AG08396 (cell line): Measurements from ENCODE around the gene CAPZA2.
"Not testable (repeated sequence)": the region's sequence is repeated elsewhere in the genome, so short reads cannot be mapped to it uniquely, and the experiment has no call there.

Experiments
- DNase-seq: peaks from one replicate; pipeline ENCODE4 v3.0.0; 2012; ENCODE audit warnings: low spot score, mixed read lengths

Gene CAPZA2

GRCh38 chr7:116862234-116862950 lies at the start of gene CAPZA2:
Gene CAPZA2, plus strand, starts transcription at chr7:116862587. Its CDS starts 25 bp downstream, at chr7:116862612.
- DNase-seq, result peak; percentile 100

DNA sequence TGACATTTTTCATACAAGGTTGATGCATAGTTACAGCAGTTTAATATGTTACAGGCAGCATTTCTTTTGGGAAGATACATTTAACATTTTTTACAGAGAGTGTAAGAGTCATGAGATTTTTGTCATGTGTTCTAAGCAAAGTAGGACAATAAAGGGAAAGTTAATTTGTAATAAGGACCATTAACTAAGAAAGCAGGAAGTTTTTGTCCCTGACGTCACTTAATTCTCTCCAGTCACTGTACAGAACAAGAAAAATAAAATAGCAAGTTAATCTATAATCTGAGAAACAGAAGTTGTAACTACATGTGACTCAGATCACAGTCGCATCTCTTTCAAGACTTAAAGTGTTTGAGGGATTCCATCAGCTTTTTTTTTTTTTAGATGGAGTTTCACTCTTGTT lies 49.5 kb upstream of the CAPZA2 start:
- no peak for DNase-seq

- DNase-seq, result not testable (repeated sequence)
These were observed 49.0 kb upstream of the CAPZA2 start for GRCh38 chr7:116813371-116813770.

DNA sequence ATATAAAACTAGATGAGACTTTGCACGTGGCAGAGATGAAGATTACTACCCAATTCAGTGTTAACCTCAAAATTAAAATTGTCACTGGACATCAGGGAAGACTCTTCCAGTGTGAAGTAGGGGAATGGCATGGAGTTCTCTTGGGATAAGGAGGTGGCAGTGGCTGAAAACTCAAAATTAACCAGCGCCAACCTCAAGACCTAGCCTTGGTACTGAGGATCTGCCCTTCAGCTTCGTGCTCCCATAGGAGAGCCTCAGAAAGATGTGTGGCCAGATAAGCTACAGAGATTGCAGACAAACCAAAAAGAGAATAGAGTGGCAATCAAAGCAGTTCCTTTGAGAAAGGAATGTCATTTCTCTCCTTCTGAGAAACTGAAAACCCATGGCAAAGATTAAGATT lies 47.3 kb upstream of the CAPZA2 start:
- no peak for DNase-seq

GRCh38 chr7:116820149-116820548 lies 42.2 kb upstream of the CAPZA2 start:
- DNase-seq, result no peak

DNA sequence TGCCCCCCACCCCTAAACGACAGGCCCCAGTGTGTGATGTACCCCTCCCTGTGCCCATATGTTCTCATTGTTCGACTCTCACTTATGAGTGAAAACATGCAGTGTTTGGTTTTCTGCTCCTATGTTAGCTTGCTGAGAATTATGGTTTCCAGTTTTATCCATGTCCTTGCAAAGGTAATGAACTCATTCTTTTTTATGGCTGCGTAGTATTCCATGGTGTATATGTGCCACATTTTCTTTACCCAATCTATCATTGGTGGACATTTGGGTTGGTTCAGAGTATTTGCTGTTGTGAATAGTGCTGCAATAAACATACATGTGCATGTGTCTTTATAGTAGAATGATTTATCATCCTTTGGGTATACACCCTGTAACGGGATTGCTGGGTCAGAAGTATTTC lies 40.7 kb upstream of the CAPZA2 start:
- not testable (repeated sequence) for DNase-seq

GRCh38 chr7:116824449-116824848 lies 37.9 kb upstream of the CAPZA2 start:
- DNase-seq, result no peak

DNA sequence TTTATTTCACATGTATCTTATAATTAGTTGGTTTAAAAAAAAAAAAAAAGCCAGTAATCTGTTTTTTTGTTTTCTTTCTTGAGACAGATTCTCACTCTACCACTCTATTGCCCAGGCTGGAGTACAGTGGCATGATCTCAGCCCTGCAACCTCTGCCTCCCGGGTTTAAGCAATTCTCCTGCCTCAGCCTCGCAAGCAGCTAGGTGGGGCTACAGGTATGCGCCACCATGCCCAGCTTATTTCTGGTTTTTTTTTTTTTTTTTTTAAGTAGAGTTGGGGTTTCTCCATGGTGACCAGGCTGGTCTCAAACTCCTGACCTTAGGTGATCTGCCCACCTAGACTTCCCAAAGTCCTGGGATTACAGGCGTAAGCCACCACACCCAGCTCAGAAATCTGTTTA lies 34.1 kb upstream of the CAPZA2 start:
- no peak for DNase-seq

- no peak for DNase-seq
These were observed 33.3 kb upstream of the CAPZA2 start for GRCh38 chr7:116829041-116829440.

GRCh38 chr7:116829493-116829892 lies 32.9 kb upstream of the CAPZA2 start:
- DNase-seq, result no peak

DNA sequence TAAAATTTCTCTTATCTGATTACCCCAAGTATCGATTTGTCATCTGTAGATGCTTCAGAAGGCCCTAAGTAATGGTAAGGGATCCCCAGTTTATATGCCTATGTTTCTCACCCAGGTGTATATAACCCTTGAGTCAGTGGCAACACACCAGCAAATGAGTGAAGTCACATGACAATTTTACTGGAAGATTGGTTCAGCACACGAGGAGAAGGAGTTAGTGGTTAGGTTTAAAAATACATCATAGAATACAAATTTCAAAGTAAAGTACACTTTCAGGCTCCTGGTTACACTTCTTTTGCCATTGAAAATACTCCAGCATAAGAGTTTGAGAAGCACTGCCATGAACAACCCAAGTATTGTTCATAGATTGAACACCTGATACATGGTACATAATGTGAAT lies 29.7 kb upstream of the CAPZA2 start:
- no peak for DNase-seq

DNA sequence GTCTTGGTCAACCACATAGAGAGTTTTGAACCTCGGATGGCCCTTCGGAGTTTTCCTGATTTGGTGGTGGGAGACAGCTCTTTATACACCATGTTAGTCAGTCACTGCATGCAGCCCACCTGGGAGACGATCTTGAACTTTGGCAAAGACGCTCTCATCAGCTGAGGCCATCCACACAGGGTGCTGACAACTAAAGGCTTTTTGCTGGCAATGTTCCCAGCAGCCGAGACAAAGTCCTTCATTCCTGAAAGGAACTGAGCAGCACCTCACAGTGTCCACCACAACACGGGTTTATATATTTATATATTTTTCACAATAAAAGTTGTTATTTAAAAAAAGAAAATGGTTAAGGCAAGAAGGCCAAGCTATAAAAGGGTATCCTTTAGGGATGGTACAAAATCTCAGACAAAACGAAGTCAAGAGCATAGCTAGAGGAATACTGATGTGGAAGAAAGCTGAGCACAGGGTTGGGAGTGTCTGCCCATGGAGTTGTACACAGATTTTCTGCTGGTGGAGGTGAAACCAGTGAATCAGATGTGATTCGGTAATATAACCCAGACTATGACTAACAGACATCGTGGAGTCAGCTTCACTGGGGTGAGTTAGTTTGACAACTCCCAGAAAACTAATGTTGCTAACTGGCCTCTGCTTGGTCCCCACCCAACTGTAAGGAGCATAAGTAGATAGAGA lies 27.4 kb upstream of the CAPZA2 start:
- DNase-seq, result peak; percentile 16

DNA sequence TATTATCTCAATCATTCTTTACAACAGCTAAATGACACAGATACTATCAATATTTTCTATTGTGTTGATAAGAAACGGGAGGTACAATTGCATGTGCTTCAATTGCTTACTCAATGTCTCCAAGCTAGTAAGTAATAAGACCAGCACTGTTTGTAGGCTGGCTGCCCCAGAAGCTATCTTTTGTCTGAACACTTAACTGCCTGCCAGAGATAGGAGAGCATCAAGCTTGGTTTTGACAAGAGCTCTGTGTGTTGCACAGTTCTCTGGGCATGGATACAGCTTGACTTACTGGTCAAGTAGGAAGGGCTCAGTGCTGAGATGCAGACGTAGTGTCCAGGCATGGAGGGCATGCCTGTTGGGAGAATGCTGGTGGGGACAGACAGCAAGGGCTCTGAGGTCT lies 26.3 kb upstream of the CAPZA2 start:
- no peak for DNase-seq

DNA sequence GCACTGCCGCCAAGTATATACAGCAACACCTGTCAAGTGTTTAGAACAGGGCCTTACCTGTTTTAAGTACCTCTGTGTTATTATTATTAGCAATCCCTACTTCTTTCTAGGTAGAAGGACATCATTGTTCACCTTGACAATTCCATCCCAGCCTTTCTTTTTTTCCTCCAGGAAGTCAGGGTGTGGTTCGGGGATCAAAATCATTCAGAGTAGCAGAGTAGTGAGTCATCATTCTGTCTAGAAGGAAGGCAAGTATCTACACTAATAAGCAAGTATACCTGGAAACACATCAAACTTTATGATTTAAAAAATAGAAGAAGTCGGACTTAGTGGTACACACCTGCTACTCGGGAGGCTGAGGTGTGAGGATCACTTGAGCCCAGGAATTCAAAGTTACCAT lies 25.5 kb upstream of the CAPZA2 start:
- no peak for DNase-seq

DNA sequence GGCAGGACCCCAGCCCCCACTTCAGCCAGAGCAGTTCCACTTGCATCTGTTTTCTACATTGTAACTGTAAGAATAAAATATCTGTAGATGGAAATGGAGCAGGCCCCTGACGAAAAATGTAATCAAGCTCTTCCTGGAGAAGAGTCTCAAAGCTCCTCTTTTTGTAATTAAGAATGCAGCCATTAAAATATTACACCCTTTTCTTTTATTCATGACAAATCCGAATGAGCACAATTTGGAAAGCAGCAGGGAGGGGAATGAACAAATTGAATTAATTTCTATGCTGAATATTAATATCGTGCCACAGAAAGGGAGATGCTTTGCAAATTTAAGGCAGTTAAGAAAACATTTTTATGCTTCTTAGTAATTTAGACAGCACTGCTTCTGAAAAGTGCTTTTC lies 24.8 kb upstream of the CAPZA2 start:
- DNase-seq, result no peak

DNA sequence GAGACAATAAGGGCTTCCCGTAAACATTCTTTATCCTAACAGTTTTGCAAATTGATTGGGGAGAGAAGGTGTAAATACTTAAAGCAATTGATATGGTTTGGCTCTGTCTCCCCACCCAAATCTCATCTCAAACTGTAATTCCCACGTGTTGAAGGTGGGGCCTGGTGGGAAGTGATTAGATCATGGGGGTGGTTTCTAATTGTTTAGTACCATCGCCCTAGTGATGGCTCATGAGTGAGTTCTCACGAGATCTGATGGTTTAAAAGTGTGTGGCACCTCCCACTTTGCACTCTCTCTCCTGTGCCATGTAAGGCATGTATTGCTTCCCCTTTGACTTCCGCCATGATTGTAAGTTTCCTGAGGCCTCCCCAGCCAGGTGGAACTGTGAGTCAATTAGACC lies 22.1 kb upstream of the CAPZA2 start:
- DNase-seq, result no peak

- DNase-seq, result no peak
These were observed 20.0 kb upstream of the CAPZA2 start for GRCh38 chr7:116842371-116842770.

DNA sequence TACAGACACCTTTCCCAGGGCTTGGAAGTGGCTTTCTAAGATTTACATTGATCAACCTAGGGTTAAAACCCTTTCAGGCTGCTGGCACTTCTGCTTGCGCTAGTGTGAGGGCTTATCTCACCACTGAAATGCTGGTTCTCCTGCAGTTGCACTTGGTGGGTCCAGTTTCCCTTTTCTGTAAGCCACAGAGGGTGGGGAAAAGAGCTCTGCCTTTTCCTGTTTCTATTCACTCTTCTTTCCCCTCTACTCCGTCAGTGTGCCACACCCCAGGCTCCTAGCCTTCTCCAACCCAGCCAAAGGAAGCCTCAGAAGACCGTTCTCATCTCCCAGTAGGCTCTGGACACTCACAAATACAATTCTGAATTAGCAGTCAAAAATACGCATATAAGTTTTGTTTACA lies 19.0 kb upstream of the CAPZA2 start:
- no peak for DNase-seq

DNA sequence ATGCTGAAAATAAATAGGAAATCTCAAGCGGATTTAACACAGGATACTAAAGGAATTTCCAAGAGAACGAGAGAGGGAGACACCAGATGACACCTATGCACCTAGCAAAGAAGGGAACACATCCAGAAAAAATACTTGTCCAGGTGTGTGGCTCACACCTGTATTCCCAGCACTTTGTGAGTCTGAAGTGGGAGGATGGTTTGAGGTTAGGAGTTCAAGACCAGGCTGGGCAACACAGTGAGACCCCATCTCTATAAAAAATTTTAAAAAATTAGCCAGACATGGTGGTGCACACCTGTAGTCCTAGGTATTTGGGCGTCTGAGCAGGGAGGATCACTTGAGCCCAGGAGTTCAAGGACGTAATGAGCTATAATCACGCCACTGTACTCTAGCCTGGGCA lies 11.2 kb upstream of the CAPZA2 start:
- no peak for DNase-seq

DNA sequence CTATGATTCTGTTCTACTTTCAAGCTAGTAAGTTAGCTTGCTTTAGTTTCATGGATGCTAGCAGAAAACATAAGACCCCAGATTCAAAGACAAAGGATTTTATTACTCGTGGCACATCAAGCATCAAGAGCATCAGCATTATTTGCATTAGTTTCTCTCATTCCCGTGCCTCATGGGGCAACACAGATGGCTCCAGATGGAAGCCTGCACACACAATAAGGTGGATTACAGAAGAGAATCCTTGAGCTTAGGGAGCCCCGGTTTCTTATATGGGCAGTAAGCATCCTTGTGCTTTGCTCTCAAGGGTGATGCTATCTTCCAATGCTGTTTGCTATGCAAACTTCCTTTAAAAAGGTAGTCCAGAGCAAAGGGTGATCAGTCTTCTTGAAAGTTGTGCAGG lies 10.7 kb upstream of the CAPZA2 start:
- DNase-seq, result no peak

DNA sequence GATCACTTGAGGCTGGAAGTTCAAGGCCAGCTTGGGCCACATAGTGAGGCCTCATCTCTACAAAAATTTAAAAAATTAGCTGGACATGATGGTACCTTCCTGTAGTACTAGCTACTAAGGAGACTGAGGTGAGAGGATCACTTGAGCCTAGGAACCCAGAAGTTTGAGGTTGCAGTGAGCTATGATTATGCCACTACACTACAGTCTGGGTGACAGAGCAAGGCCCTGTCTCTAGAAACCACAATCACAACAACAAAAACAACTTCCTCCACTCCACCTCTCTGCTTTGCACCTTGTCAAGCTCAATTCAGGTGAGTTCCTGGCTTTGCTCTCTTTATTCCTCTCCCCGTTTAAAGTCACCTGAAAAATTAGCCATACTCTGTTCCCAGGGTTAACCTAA lies 8.3 kb upstream of the CAPZA2 start:
- DNase-seq, result no peak

GRCh38 chr7:116857052-116857451 lies 5.3 kb upstream of the CAPZA2 start:
- no peak for DNase-seq

DNA sequence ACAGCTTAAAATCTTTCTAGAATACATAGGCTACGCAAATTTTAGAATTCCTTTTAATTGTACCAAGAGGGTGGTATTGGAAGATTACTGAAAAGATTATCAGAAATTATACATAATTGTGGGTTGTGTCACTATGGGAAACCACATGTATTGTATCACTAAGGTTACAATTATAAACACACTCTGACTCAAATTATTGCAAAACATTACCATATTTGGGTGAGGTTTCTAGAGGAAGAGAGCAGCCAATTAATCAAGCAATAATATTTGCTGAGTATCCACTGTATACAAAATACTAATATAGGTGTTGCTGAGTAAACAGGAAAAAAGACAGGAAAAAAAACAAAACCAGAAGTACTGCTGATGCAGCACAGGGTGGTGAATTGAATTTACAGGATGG lies 3.1 kb upstream of the CAPZA2 start:
- peak; percentile 55 for DNase-seq

GRCh38 chr7:116861717-116862116 lies 670 bp upstream of the CAPZA2 start:
- DNase-seq, result no peak
